Neutrophil (primary cell): Measurements from ENCODE around the gene FAM72D.
"Not testable (repeated sequence)": the region's sequence is repeated elsewhere in the genome, so short reads cannot be mapped to it uniquely, and the experiment has no call there.

Experiments
- H3K27ac ChIP-seq: fragments of 200-600 bp; sonication (generic); 2 replicates; pipeline ENCODE4 v1.5.1; 2016; ENCODE audit warnings: mild to moderate bottlenecking, moderate library complexity
- H3K27me3 ChIP-seq: fragments of 200-600 bp; sonication (generic); 2 replicates; pipeline ENCODE4 v1.6.0; 2016; ENCODE audit warnings: mild to moderate bottlenecking
- H3K36me3 ChIP-seq: fragments of 200-600 bp; sonication (generic); 2 replicates; pipeline ENCODE4 v1.5.1; 2017
- H3K4me1 ChIP-seq, 2 experiments: fragments of 200-600 bp in 1 of 2; sonication (generic) in 1 of 2; 1 replicate in 1 of 2; 2 replicates in 1 of 2; pipeline versions ENCODE4 v1.5.1 to v1.6.1; 2013 to 2016; ENCODE audit warnings: low read depth in 1 of 2, low read length in 1 of 2, mild to moderate bottlenecking in 1 of 2, moderate library complexity in 1 of 2; ENCODE audit not compliant: control insufficient read depth in 1 of 2, insufficient read depth in 1 of 2
- H3K4me3 ChIP-seq, 2 experiments: fragments of 200-600 bp in 1 of 2; sonication (generic) in 1 of 2; 1 replicate in 1 of 2; 2 replicates in 1 of 2; pipeline ENCODE4 v1.5.1; 2013 to 2016; ENCODE audit warnings: low read depth in 1 of 2, low read length in 1 of 2, mild to moderate bottlenecking in 1 of 2, moderate library complexity in 1 of 2
- H3K9me3 ChIP-seq: fragments of 200-600 bp; sonication (generic); 2 replicates; pipeline ENCODE4 v1.5.1; 2016

FAM72D gene

GRCh38 chr1:145147172-145147571 is 51.4 kb downstream of the FAM72D start:
- not testable (repeated sequence) for H3K4me3 ChIP-seq, H3K4me1 ChIP-seq

GRCh38 chr1:145155421-145155820 is 59.6 kb downstream of the FAM72D start:
- not testable (repeated sequence) for H3K4me1 ChIP-seq, H3K36me3 ChIP-seq, H3K27ac ChIP-seq, H3K9me3 ChIP-seq, H3K27me3 ChIP-seq, H3K4me3 ChIP-seq

More at GRCh38 chr1:145147172-145147571, 51.4 kb downstream of the FAM72D start:
- not testable (repeated sequence) for H3K27ac ChIP-seq, H3K36me3 ChIP-seq, H3K9me3 ChIP-seq, H3K27me3 ChIP-seq

DNA sequence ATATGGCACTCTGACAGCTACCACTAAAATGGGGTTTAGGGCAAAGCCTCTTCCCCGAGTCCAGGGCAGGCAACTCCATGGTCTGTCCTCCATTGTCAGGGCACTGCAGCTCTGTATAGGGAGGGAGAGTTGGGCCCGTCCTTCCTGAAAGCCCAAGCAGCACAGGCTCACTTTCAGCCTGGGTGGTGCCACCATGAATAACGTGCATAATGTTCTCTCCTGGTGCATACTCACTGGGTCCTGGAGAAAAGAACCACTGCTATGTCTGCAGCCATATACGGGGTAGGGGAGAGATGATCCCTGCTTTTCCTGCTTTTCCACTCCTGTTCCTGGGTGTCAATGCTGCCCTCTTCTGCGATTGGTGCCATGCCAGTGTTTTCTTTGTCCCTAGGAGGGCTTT is 60.1 kb downstream of the FAM72D start:
- H3K4me3 ChIP-seq, H3K27me3 ChIP-seq, H3K9me3 ChIP-seq, H3K4me1 ChIP-seq, H3K27ac ChIP-seq, H3K36me3 ChIP-seq: not testable (repeated sequence)

DNA sequence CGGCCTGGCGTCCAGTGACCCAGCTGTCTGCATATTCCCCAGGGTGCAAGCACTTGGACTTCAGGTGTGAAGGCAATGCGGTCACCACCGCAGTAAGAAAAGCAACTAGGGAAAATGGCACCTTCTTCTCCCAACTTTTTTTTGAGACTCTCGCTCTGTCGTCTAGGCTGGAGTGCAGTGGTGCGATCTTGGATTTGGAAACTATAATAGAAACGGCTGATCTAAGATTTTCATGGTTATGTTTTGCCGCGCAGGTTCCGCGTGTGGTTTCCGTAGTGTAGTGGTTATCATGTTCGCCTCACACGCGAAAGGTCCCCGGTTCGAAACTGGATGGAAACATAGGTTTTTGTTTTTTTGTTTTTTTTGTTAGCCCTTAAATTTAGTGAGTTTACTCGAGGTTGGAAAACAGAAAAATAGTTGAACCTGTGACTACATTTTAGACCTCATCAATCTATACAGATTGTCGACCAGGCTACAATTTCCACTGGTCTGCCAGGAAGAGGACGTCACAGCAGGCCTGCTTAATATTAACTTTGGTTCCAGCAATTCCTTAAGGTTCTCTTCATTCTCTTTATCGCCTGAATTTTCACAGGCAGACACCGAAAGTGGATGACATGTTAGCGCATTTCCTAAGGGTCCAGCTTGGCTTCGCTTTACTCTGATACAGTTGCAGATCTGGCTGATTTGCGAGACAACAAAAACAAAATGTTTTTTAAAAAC is 61.3 kb downstream of the FAM72D start:
- not testable (repeated sequence) for H3K36me3 ChIP-seq, H3K27ac ChIP-seq
- peak overlapping the region in 1 of 2 experiments; percentile 12 for H3K4me3 ChIP-seq

GRCh38 chr1:145157715-145158114 is 61.9 kb downstream of the FAM72D start:
- not testable (repeated sequence) for H3K4me1 ChIP-seq, H3K9me3 ChIP-seq, H3K4me3 ChIP-seq, H3K36me3 ChIP-seq, H3K27me3 ChIP-seq, H3K27ac ChIP-seq

More for the DNA sequence above, 61.3 kb downstream of the FAM72D start:
- H3K4me1 ChIP-seq, H3K27me3 ChIP-seq, H3K9me3 ChIP-seq: not testable (repeated sequence)

- H3K27me3 ChIP-seq, H3K9me3 ChIP-seq, H3K4me3 ChIP-seq, H3K4me1 ChIP-seq, H3K36me3 ChIP-seq, H3K27ac ChIP-seq: not testable (repeated sequence)
Observed at GRCh38 chr1:145161046-145161752, 65.4 kb downstream of the FAM72D start.
